ENCODE results near the gene KIFBP.
"Not testable (repeated sequence)": the region's sequence is repeated elsewhere in the genome, so short reads cannot be mapped to it uniquely, and the experiment has no call there.

Gene KIFBP

DNA sequence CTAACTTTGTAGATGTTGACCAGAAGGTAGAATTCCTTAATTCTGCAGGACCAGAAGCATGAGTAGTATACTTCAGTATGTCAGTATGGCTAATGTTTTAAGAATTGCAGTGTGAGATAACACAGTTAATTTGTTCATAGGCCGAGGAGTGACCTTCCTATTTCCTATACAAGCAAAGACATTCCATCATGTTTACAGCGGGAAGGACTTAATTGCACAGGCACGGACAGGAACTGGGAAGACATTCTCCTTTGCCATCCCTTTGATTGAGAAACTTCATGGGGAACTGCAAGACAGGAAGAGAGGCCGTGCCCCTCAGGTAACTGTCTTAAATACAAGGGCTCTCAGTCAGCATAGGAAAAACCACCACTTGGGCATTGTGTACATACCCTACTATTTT is 25.5 kb upstream of the KIFBP start:
- Histone ChIP-seq H3K9me3 (ENCODE audit: control insufficient read depth, insufficient read depth, low read length) (no peaks in the 10 kb centered on the region), H3K4me1 (ENCODE audit: control insufficient read depth, insufficient read depth, low read length) (no peaks in the 10 kb centered on the region), H3K9ac (ENCODE audit: low read depth, low read length) (no peak overlapping the region), H3K27me3 (ENCODE audit: control insufficient read depth, insufficient read depth, low read length) (no peaks in the 10 kb centered on the region), H3K36me3 (ENCODE audit: control insufficient read depth, insufficient read depth, low read length) (peaks cover 42% of the 10 kb centered on the region), H3K4me3 (ENCODE audit: low read depth, low read length) (no peak overlapping the region)

DNA sequence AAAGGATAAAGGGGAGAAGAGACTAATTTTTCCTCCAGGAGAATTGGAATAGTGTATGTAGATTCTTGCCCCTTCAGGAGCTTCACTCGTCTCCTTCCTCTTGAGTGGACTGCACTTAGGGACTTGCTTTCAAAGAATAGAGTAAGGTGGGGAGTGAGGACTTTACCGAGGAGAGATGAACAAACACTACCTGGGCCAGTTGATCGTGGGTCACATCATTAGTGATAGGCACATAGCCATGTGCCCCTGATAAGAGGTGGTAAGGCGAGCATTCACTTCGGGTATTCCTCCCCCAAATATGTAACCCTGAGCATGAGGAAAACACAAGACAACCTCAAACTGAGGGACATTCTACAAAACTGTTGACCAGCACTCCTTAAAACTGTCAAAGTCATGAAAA is 14.6 kb upstream of the KIFBP start:
- H3K9me3 ChIP-seq (ENCODE audit: control insufficient read depth, insufficient read depth, low read length) = no peaks in the 10 kb centered on the region
- H3K36me3 ChIP-seq (ENCODE audit: control insufficient read depth, insufficient read depth, low read length) = peaks cover 60% of the 10 kb centered on the region

GRCh38 chr10:68975936-68976473 is 12.6 kb upstream of the KIFBP start:
- not testable (repeated sequence) for H3K4me3 ChIP-seq (ENCODE audit: low read depth, low read length); H3K9me3 ChIP-seq (ENCODE audit: control insufficient read depth, insufficient read depth, low read length); H3K27me3 ChIP-seq (ENCODE audit: control insufficient read depth, insufficient read depth, low read length); H3K4me1 ChIP-seq (ENCODE audit: control insufficient read depth, insufficient read depth, low read length); H3K9ac ChIP-seq (ENCODE audit: low read depth, low read length)
- peaks cover 50% of the 10 kb centered on the region for H3K36me3 ChIP-seq (ENCODE audit: control insufficient read depth, insufficient read depth, low read length)

More for the DNA sequence above, 14.6 kb upstream of the KIFBP start:
- H3K9ac ChIP-seq (ENCODE audit: low read depth, low read length) = no peak overlapping the region
- H3K27me3 ChIP-seq (ENCODE audit: control insufficient read depth, insufficient read depth, low read length) = no peaks in the 10 kb centered on the region
- no peaks in the 10 kb centered on the region for H3K4me1 ChIP-seq (ENCODE audit: control insufficient read depth, insufficient read depth, low read length)
- no peak overlapping the region for H3K4me3 ChIP-seq (ENCODE audit: low read depth, low read length)

- H3K27me3 ChIP-seq (ENCODE audit: control insufficient read depth, insufficient read depth, low read length); H3K4me3 ChIP-seq (ENCODE audit: low read depth, low read length); H3K4me1 ChIP-seq (ENCODE audit: control insufficient read depth, insufficient read depth, low read length); H3K9ac ChIP-seq (ENCODE audit: low read depth, low read length); H3K9me3 ChIP-seq (ENCODE audit: control insufficient read depth, insufficient read depth, low read length): not testable (repeated sequence)
- H3K36me3 ChIP-seq (ENCODE audit: control insufficient read depth, insufficient read depth, low read length) = peaks cover 47% of the 10 kb centered on the region
Observed at GRCh38 chr10:68979738-68980137, 8.9 kb upstream of the KIFBP start.

GRCh38 chr10:68981074-68981473 is 7.5 kb upstream of the KIFBP start:
- H3K27me3 ChIP-seq (ENCODE audit: control insufficient read depth, insufficient read depth, low read length) = no peaks in the 10 kb centered on the region
- no peaks in the 10 kb centered on the region for H3K4me1 ChIP-seq (ENCODE audit: control insufficient read depth, insufficient read depth, low read length)
- peaks cover 40% of the 10 kb centered on the region for H3K36me3 ChIP-seq (ENCODE audit: control insufficient read depth, insufficient read depth, low read length)
- H3K9me3 ChIP-seq (ENCODE audit: control insufficient read depth, insufficient read depth, low read length) = no peaks in the 10 kb centered on the region
- no peak overlapping the region for H3K9ac ChIP-seq (ENCODE audit: low read depth, low read length)
- H3K4me3 ChIP-seq (ENCODE audit: low read depth, low read length) = no peak overlapping the region

DNA sequence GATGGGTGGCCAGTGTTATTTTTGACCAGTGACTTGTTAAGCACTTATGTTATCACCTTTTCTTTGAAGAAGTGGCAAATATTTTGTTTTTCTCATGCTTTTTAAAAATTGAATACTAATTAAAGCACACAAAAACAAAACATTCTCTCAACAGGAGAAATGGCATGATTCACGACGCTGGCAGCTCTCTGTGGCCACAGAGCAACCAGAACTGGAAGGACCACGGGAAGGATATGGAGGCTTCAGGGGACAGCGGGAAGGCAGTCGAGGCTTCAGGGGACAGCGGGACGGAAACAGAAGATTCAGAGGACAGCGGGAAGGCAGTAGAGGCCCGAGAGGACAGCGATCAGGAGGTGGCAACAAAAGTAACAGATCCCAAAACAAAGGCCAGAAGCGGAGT is 6.2 kb upstream of the KIFBP start:
- Histone ChIP-seq H3K9ac (ENCODE audit: low read depth, low read length) (no peak overlapping the region), H3K36me3 (ENCODE audit: control insufficient read depth, insufficient read depth, low read length) (peaks cover 37% of the 10 kb centered on the region), H3K9me3 (ENCODE audit: control insufficient read depth, insufficient read depth, low read length) (no peaks in the 10 kb centered on the region), H3K4me1 (ENCODE audit: control insufficient read depth, insufficient read depth, low read length) (no peaks in the 10 kb centered on the region), H3K27me3 (ENCODE audit: control insufficient read depth, insufficient read depth, low read length) (no peaks in the 10 kb centered on the region), H3K4me3 (ENCODE audit: low read depth, low read length) (no peak overlapping the region)

GRCh38 chr10:68987611-68988010 is 992 bp upstream of the KIFBP start:
- peaks cover 4% of the 10 kb centered on the region for H3K4me1 ChIP-seq (ENCODE audit: control insufficient read depth, insufficient read depth, low read length)
- no peak overlapping the region for H3K4me3 ChIP-seq (ENCODE audit: low read depth, low read length)
- peaks cover 13% of the 10 kb centered on the region for H3K36me3 ChIP-seq (ENCODE audit: control insufficient read depth, insufficient read depth, low read length)
- H3K9me3 ChIP-seq (ENCODE audit: control insufficient read depth, insufficient read depth, low read length) = no peaks in the 10 kb centered on the region
- no peak overlapping the region for H3K9ac ChIP-seq (ENCODE audit: low read depth, low read length)
- H3K27me3 ChIP-seq (ENCODE audit: control insufficient read depth, insufficient read depth, low read length) = no peaks in the 10 kb centered on the region

DNA sequence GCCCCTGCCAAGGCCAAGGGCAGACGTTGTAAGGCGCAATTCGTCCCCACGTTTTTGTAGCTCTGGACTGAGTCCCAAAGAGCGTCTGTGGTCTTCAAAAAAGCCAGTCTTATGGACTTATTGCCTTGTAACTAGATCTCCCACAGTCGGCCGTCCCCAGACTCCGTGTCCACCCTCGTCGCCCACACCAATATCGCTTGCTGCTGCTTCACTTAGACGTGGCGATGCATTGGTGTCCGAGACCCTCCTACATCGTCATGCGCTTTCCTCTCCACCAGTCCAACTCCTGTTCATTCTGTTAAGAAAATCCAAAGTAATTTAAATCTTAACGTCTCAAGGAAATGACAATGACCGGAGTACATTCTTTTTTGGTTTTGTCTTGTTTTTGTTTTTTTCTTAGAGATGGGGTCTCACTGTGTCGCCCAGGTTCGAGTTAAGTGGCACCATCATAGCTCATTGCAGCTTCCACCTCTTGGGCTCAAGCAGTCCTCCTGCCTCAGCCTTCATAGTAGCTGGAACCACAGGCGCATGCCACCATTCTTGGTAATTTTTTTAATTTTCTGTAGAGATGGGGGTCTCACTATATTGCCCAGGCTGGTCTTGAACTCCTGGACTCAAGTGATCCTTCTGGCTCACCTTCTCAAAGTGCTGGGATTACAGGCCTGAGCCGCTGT is 851 bp downstream of the KIFBP start:
- Histone ChIP-seq H3K36me3 (ENCODE audit: control insufficient read depth, insufficient read depth, low read length) (peaks cover 2% of the 10 kb centered on the region), H3K4me3 (ENCODE audit: low read depth, low read length) (peak overlapping the region; percentile 94), H3K9ac (ENCODE audit: low read depth, low read length) (peak overlapping the region; percentile 91), H3K27me3 (ENCODE audit: control insufficient read depth, insufficient read depth, low read length) (no peaks in the 10 kb centered on the region), H3K4me1 (ENCODE audit: control insufficient read depth, insufficient read depth, low read length) (peaks cover 4% of the 10 kb centered on the region), H3K9me3 (ENCODE audit: control insufficient read depth, insufficient read depth, low read length) (no peaks in the 10 kb centered on the region)

DNA sequence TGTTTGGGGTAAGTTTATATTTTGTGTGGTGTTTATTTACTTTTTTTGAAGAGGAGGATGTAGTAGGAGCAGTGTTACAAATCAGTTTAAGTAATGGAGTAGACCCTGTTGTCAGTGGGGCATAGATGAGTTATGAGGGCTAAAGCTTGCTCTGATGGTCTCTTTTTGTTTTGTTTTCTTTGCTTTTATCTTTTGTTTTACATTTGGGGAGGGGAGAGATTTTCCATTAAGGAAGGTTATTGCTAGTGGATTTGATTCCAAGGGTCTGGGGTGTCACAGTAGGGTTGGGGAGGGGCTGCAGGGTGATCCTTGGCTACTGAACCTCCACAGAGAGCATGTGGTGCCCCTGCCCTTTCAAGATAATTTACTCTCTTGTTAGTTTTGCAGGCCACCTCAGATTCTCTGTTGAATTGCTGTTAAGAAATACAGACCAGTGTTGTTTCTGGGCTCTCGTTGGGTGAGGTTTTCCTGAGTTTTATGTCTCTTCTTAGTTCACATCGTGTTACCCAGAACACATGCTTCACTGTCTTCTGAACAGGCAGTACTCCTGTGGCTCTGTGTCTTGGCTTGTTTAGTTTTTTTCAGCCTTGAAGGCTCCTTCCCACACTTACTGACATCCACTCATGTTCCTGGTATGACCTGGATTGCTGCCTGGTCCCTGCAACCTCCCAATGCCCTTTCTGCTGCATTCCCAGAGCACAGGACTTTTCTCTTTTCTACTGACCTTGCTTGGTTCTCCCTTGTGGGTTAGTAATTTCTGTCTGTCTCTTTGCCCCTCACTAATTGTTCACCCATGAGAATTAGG is 4.2 kb downstream of the KIFBP start:
- Histone ChIP-seq H3K4me3 (ENCODE audit: low read depth, low read length) (no peak overlapping the region), H3K27me3 (ENCODE audit: control insufficient read depth, insufficient read depth, low read length) (no peaks in the 10 kb centered on the region), H3K9me3 (ENCODE audit: control insufficient read depth, insufficient read depth, low read length) (no peaks in the 10 kb centered on the region), H3K36me3 (ENCODE audit: control insufficient read depth, insufficient read depth, low read length) (peaks cover 2% of the 10 kb centered on the region), H3K9ac (ENCODE audit: low read depth, low read length) (peak overlapping the region; percentile 37), H3K4me1 (ENCODE audit: control insufficient read depth, insufficient read depth, low read length) (peaks cover 4% of the 10 kb centered on the region)

- no peaks in the 10 kb centered on the region for H3K4me1 ChIP-seq (ENCODE audit: control insufficient read depth, insufficient read depth, low read length)
- H3K36me3 ChIP-seq (ENCODE audit: control insufficient read depth, insufficient read depth, low read length) = peaks cover 2% of the 10 kb centered on the region
- no peak overlapping the region for H3K4me3 ChIP-seq (ENCODE audit: low read depth, low read length)
- no peaks in the 10 kb centered on the region for H3K27me3 ChIP-seq (ENCODE audit: control insufficient read depth, insufficient read depth, low read length)
- H3K9me3 ChIP-seq (ENCODE audit: control insufficient read depth, insufficient read depth, low read length) = no peaks in the 10 kb centered on the region
- H3K9ac ChIP-seq (ENCODE audit: low read depth, low read length) = no peak overlapping the region
Observed at GRCh38 chr10:68997211-68997610, 8.6 kb downstream of the KIFBP start.

DNA sequence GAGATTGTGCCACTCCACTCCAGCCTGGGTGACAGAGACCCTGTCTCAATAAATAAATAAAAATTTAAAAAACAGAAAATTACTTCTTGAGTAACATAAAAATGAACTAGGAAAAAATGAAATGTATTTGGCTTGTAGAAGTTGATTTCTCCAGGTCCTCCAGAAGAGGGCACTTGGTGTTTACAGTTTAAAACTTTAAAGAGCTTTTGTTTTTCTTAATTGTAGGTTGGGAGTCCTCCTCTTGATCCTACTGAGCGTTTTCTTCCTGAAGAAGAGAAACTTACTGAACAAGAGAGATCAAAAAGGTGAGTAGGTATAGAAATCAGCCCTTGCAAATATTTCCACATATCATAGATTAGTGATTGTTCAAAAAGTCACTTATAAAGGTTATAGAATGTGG is 16.2 kb downstream of the KIFBP start:
- Histone ChIP-seq H3K9me3 (ENCODE audit: control insufficient read depth, insufficient read depth, low read length) (no peaks in the 10 kb centered on the region), H3K36me3 (ENCODE audit: control insufficient read depth, insufficient read depth, low read length) (no peaks in the 10 kb centered on the region), H3K9ac (ENCODE audit: low read depth, low read length) (no peak overlapping the region), H3K4me1 (ENCODE audit: control insufficient read depth, insufficient read depth, low read length) (no peaks in the 10 kb centered on the region), H3K27me3 (ENCODE audit: control insufficient read depth, insufficient read depth, low read length) (no peaks in the 10 kb centered on the region), H3K4me3 (ENCODE audit: low read depth, low read length) (no peak overlapping the region)
